BJ (cell line): ENCODE measurements around the gene TRIP4. TPM values are rescaled to one million over a fixed set of nuclear protein-coding genes. Genes with fewer than 3 reads are reported as not detected.

ENCODE experiments used
- CTCF ChIA-PET: fragments of 350-600 bp; formaldehyde crosslinking; extraction: SDS; loops from one replicate; lab custom pipeline; 2021; ENCODE audit warnings: antibody characterized with exemption, inconsistent platforms; lab: Yijun Ruan, JAX
- POLR2A ChIA-PET: fragments of 300-600 bp; sonication (Branson Sonifier 250); formaldehyde crosslinking; extraction: SDS; loops from one replicate; lab custom pipeline; 2021; ENCODE audit warnings: antibody characterized with exemption; lab: Charles Lee
- DNase-seq: peaks from one replicate; pipeline ENCODE4 v3.0.0-alpha.2; 2011; ENCODE audit warnings: low read depth
- H3K27me3 ChIP-seq: 2 replicates; pipeline ENCODE4 v1.6.0; 2011; ENCODE audit warnings: low read length; ENCODE audit not compliant: control insufficient read depth, insufficient read depth
- H3K36me3 ChIP-seq: 2 replicates; pipeline ENCODE4 v1.5.1; 2011; ENCODE audit warnings: low read length; ENCODE audit not compliant: control insufficient read depth, insufficient read depth
- H3K4me3 ChIP-seq: 2 replicates; pipeline ENCODE4 v1.5.1; 2011; ENCODE audit warnings: low read depth, mild to moderate bottlenecking, control low read depth, low read length
- polyA plus RNA-seq: library from polyadenylated mRNA; depleted of rRNA; stranded (reverse); fragments of >200 nt; gene quantifications from 2 replicates; pipeline ENCODE4 v1.2.3, GENCODE V29; 2011
- TF ChIP-seq, protein P1 (sequence below): IDR thresholded peaks from 2 replicates; pipeline ENCODE4 v1.5.1; 2011; ENCODE audit warnings: low read depth, mild to moderate bottlenecking, control low read depth, inconsistent platforms, low read length, moderate library complexity; ENCODE audit not compliant: insufficient read depth

Gene TRIP4
- polyA plus RNA-seq, 1 experiment, result 14.3 TPM

DNA sequence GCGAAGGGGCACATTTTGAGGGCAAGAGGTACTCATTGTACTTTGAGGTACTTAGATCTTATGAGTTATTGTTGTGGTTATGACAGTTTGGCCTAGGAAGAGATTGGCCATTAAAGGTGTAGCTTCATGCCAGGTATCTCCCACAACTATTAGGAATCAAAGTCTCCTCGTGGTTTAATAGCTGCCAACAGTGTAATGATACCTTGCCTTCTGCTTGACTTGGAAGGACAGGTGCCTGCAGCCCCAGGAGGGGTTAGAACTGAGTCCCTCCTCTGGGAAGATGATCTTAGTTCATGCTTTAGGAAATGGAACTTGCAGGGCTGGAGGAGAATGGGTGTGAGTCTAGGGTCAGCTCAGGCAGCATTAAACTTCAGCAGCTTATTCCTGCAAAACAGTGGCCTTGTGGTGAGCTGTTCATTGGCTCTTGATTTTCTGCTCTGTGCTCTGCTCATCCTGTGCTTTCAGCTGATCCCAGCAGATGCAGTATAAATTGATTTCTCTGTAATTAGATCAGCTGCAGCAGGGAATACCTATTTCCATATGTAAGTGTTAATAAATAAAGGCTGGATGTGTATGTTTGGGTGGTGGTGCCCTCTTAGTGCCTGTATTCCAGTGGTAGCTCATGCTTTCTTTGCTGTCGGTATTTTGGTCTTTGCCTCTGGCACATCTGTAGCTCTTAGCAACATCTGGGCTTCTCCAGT lies 113.2 kb downstream of the TRIP4 start:
- Histone ChIP-seq H3K4me3 (no peak overlapping the region), H3K27me3 (no peaks in the 10 kb centered on the region), H3K36me3 (peaks cover 12% of the 10 kb centered on the region)
- DNase-seq, result no peak
- ChIA-PET POLR2A (no interaction called here), CTCF (interaction anchor here (1.4 kb wide), 1 partner anchor 12 kb away, joined by 3 read pairs; no protein-coding TSS in a partner anchor)
- TF ChIP-seq, protein P1, sequence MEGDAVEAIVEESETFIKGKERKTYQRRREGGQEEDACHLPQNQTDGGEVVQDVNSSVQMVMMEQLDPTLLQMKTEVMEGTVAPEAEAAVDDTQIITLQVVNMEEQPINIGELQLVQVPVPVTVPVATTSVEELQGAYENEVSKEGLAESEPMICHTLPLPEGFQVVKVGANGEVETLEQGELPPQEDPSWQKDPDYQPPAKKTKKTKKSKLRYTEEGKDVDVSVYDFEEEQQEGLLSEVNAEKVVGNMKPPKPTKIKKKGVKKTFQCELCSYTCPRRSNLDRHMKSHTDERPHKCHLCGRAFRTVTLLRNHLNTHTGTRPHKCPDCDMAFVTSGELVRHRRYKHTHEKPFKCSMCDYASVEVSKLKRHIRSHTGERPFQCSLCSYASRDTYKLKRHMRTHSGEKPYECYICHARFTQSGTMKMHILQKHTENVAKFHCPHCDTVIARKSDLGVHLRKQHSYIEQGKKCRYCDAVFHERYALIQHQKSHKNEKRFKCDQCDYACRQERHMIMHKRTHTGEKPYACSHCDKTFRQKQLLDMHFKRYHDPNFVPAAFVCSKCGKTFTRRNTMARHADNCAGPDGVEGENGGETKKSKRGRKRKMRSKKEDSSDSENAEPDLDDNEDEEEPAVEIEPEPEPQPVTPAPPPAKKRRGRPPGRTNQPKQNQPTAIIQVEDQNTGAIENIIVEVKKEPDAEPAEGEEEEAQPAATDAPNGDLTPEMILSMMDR, result no peak

- no peaks in the 10 kb centered on the region for H3K27me3 ChIP-seq
- DNase-seq, result no peak
- H3K4me3 ChIP-seq, result no peak overlapping the region
- POLR2A ChIA-PET, result no interaction called here
- H3K36me3 ChIP-seq, result peaks cover 12% of the 10 kb centered on the region
- TF ChIP-seq, protein P1, result no peak
- CTCF ChIA-PET, result interaction anchor here (1.4 kb wide), 1 partner anchor 12 kb away, joined by 3 read pairs; no protein-coding TSS in a partner anchor
These were observed 113.7 kb downstream of the TRIP4 start for GRCh38 chr15:64501396-64501715.

DNA sequence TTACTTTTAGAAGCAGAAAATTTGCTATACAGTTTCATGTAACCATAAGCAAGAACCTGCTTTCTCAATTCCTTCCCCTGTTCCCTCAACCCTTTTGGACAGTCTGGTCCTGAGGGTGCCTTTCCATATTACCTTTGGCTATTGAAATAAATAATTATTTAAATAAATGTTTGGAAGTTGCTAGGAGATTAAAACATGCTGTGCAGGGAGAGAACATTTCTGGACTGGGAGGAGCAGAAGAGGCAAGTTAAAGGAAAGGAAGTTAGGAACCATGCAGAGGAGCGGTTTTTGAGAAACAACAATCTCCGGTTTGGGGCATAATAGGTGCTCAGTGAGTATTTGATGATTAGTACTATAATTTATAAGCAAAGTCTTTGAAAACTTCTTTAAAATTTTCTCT lies 114.5 kb downstream of the TRIP4 start:
- ChIA-PET POLR2A (no interaction called here), CTCF (interaction anchor here (1.0 kb wide), 1 partner anchor 25 kb away, joined by 3 read pairs; no protein-coding TSS in a partner anchor)
- H3K36me3 ChIP-seq, result peaks cover 12% of the 10 kb centered on the region
- TF ChIP-seq, protein P1, result no peak
- H3K4me3 ChIP-seq, result no peak overlapping the region
- no peak for DNase-seq
- no peaks in the 10 kb centered on the region for H3K27me3 ChIP-seq

- no peak overlapping the region for H3K4me3 ChIP-seq
- no peaks in the 10 kb centered on the region for H3K27me3 ChIP-seq
- ChIA-PET POLR2A (no interaction called here), CTCF (interaction anchor here (1.0 kb wide), 1 partner anchor 25 kb away, joined by 3 read pairs; no protein-coding TSS in a partner anchor)
- TF ChIP-seq, protein P1, result no peak
- DNase-seq, result no peak
- H3K36me3 ChIP-seq, result peaks cover 11% of the 10 kb centered on the region
These were observed 114.9 kb downstream of the TRIP4 start for GRCh38 chr15:64502551-64502950.

- ChIA-PET CTCF (interaction anchor here (0.9 kb wide), 1 partner anchor 150 kb away, joined by 4 read pairs; no protein-coding TSS in a partner anchor), POLR2A (no interaction called here)
- TF ChIP-seq, protein P1, result no peak
- no peak overlapping the region for H3K4me3 ChIP-seq
- no peak for DNase-seq
- H3K27me3 ChIP-seq, result no peaks in the 10 kb centered on the region
- H3K36me3 ChIP-seq, result peaks cover 11% of the 10 kb centered on the region
These were observed 115.6 kb downstream of the TRIP4 start for GRCh38 chr15:64503197-64503596.
